ENCODE measurements around the gene DNM2.
"Not testable (repeated sequence)": the region's sequence is repeated elsewhere in the genome, so short reads cannot be mapped to it uniquely, and the experiment has no call there.

DNM2 gene

GRCh38 chr19:10831987-10832938, 114.4 kb downstream of the DNM2 start:
- Mint-ChIP-seq H3K4me1 (ENCODE audit: low read depth) (peaks cover 43% of the 10 kb centered on the region), H3K9me3 (peaks cover 6% of the 10 kb centered on the region), H3K27me3 (no peaks in the 10 kb centered on the region), H3K4me3 (no peak overlapping the region), H3K27ac (peak overlapping the region; percentile 20), H3K36me3 (ENCODE audit: low read depth) (peaks cover 94% of the 10 kb centered on the region)
- intact Hi-C loops (cut with micrococcal nuclease) = loop anchor here (10.0 kb wide), 1 partner anchor 117 kb away; the partner anchor contains the start of gene DNM2

GRCh38 chr19:10832939-10833296, 115.0 kb downstream of the DNM2 start:
- intact Hi-C loops (cut with micrococcal nuclease) = loop anchor here (10.0 kb wide), 1 partner anchor 118 kb away; the partner anchor contains the start of gene DNM2
- no peaks in the 10 kb centered on the region for H3K27me3 Mint-ChIP-seq
- H3K36me3 Mint-ChIP-seq (ENCODE audit: low read depth) = peaks cover 88% of the 10 kb centered on the region
- peaks cover 43% of the 10 kb centered on the region for H3K4me1 Mint-ChIP-seq (ENCODE audit: low read depth)
- H3K9me3 Mint-ChIP-seq = peaks cover 6% of the 10 kb centered on the region
- no peak overlapping the region for H3K4me3 Mint-ChIP-seq
- H3K27ac Mint-ChIP-seq = no peak overlapping the region

GRCh38 chr19:10835089-10835753, 117.3 kb downstream of the DNM2 start:
- intact Hi-C loops (cut with micrococcal nuclease) = loop anchor here (10.0 kb wide), 1 partner anchor 120 kb away; the partner anchor contains the start of gene DNM2
- Mint-ChIP-seq H3K27me3 (no peaks in the 10 kb centered on the region), H3K27ac (peak overlapping the region; percentile 100), H3K4me3 (peak overlapping the region; percentile 97), H3K36me3 (ENCODE audit: low read depth) (peaks cover 65% of the 10 kb centered on the region), H3K4me1 (ENCODE audit: low read depth) (peaks cover 34% of the 10 kb centered on the region), H3K9me3 (peaks cover 6% of the 10 kb centered on the region)

- H3K4me3 Mint-ChIP-seq = peak within 1 kb of the TSS; percentile 97
- H3K9me3 Mint-ChIP-seq = peaks cover 6% of the 10 kb centered on the region
- peaks cover 58% of the 10 kb centered on the region for H3K36me3 Mint-ChIP-seq (ENCODE audit: low read depth)
- H3K27me3 Mint-ChIP-seq = no peaks in the 10 kb centered on the region
- intact Hi-C loops (cut with micrococcal nuclease) = loop anchor here (10.0 kb wide), 1 partner anchor 121 kb away; the partner anchor contains the start of gene DNM2
- peaks cover 31% of the 10 kb centered on the region for H3K4me1 Mint-ChIP-seq (ENCODE audit: low read depth)
- peak within 1 kb of the TSS; percentile 100 for H3K27ac Mint-ChIP-seq
These were observed 118.0 kb downstream of the DNM2 start, which contains the start of gene TMED1 for GRCh38 chr19:10835754-10836478. TSS of gene TMED1 (minus strand) at chr19:10836212. CDS start at chr19:10836191, 21 bp downstream.

- H3K27me3 Mint-ChIP-seq = no peaks in the 10 kb centered on the region
- peaks cover 6% of the 10 kb centered on the region for H3K9me3 Mint-ChIP-seq
- H3K36me3 Mint-ChIP-seq (ENCODE audit: low read depth) = peaks cover 50% of the 10 kb centered on the region
- peaks cover 31% of the 10 kb centered on the region for H3K4me1 Mint-ChIP-seq (ENCODE audit: low read depth)
- intact Hi-C loops (cut with micrococcal nuclease) = loop anchor here (10.0 kb wide), 1 partner anchor 122 kb away; the partner anchor contains the start of gene DNM2
- H3K27ac Mint-ChIP-seq = peak overlapping the region; percentile 100
- peak overlapping the region; percentile 97 for H3K4me3 Mint-ChIP-seq
These were observed 118.8 kb downstream of the DNM2 start for GRCh38 chr19:10836479-10837330.

DNA sequence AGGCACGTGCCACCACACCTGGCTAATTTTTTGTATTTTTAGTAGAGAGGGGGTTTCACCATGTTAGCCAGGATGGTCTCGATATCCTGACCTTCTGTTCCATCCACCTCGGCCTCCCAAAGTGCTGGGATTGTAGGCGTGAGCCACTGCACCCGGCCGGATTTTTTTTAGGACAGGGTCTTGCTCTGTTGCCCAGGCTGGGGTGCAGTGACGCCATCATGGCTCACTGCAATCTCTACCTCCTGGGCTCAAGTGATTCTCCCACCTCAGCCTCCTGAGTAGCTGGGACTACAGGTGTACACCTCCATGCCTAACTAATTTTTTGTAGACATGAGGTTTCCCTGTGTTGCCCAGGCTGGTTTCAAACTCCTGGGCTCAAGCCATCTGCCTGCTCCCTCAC, 119.8 kb downstream of the DNM2 start:
- H3K27me3 Mint-ChIP-seq, H3K9me3 Mint-ChIP-seq, H3K27ac Mint-ChIP-seq, H3K4me3 Mint-ChIP-seq: not testable (repeated sequence)
- H3K36me3 Mint-ChIP-seq (ENCODE audit: low read depth) = peaks cover 40% of the 10 kb centered on the region
- peaks cover 26% of the 10 kb centered on the region for H3K4me1 Mint-ChIP-seq (ENCODE audit: low read depth)
- intact Hi-C loops (cut with micrococcal nuclease) = loop anchor here (10.0 kb wide), 1 partner anchor 123 kb away; the partner anchor contains the start of gene DNM2

DNA sequence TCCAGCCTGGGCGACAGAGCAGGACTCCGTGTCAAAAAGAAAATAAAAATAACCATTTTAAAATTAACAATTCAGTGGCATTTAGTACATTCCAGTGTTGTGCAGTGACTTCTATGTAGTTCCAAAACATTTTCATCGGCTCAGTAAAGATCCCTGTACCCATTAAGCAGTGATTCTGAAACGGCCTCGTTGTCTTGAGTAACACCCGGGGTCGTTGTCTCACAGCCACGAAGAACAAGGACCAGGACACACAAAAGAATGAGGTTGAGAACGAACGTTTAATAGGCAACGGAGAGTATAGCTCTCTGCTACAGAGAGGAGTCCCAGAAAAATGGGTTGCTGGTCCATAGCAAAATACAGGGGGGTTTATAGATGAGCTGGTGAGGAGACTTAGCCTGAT, 120.5 kb downstream of the DNM2 start:
- Mint-ChIP-seq H3K4me1 (ENCODE audit: low read depth) (peaks cover 26% of the 10 kb centered on the region), H3K9me3 (peaks cover 6% of the 10 kb centered on the region), H3K4me3 (no peak overlapping the region), H3K27ac (no peak overlapping the region), H3K36me3 (ENCODE audit: low read depth) (peaks cover 33% of the 10 kb centered on the region), H3K27me3 (no peaks in the 10 kb centered on the region)
- intact Hi-C loops (cut with micrococcal nuclease) = loop anchor here (10.0 kb wide), 1 partner anchor 124 kb away; the partner anchor contains the start of gene DNM2

- Mint-ChIP-seq H3K4me1 (ENCODE audit: low read depth) (peaks cover 26% of the 10 kb centered on the region), H3K4me3 (no peak overlapping the region), H3K36me3 (ENCODE audit: low read depth) (peaks cover 23% of the 10 kb centered on the region), H3K27me3 (no peaks in the 10 kb centered on the region), H3K9me3 (peaks cover 6% of the 10 kb centered on the region), H3K27ac (no peak overlapping the region)
- intact Hi-C loops (cut with micrococcal nuclease) = loop anchor here (10.0 kb wide), 1 partner anchor 125 kb away; the partner anchor contains the start of gene DNM2
These were observed 121.5 kb downstream of the DNM2 start for GRCh38 chr19:10839114-10840050.

DNA sequence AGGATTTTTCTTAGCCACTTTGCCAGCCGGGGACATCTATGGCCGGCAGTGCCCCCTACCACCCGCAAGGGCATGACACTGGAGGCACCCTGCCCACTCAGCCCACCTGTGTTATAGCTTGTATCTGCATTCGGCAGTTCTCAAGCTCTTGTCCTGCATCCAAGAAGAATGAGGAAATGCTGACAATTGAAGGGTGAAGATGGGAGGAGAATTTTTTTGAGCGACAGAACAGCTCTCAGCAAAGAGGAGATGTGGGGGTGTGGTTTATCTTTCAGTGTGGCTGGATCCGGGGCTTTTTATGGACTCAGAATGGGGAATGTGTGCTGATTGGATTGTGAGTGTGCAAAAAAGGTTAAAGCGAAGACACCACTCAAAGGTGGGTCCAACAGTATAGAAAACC, 124.9 kb downstream of the DNM2 start:
- Mint-ChIP-seq H3K27me3 (no peaks in the 10 kb centered on the region), H3K27ac (no peak overlapping the region), H3K36me3 (ENCODE audit: low read depth) (peaks cover 5% of the 10 kb centered on the region), H3K4me1 (ENCODE audit: low read depth) (peaks cover 4% of the 10 kb centered on the region), H3K4me3 (no peak overlapping the region), H3K9me3 (no peaks in the 10 kb centered on the region)
- intact Hi-C loops (cut with micrococcal nuclease) = no loop called here

DNA sequence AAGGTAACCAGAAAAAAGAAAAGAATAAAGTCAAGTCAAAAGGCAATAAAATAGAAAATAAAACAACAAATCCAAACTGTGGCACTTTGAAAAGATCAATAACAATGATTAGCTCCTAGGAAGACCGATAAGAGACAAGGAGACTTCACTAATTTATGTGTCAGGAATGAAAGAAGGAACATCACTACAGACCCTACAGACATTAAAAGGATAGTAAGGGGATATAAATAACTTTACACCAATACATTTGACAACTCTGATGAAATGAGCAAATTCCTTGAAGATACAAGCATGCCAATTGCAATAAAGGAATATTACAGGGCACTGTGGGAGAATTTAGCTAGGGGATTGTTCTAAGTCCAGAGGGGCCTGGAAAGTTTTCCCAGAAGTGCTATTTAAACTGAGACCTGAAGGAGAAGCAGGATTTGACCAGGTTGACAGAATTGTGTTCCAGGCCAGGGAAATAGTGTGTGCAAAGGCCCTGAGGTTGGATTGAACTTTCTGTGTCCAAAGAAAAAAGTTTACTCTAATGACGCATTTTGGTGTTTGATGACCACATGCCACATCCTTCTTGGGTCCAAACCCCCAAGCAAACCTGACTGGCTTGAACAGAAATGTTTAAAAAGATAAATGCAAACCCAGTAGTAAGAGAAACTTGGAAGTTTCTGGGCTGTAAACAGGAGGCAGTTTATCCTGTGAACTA, 128.8 kb downstream of the DNM2 start:
- peaks cover 17% of the 10 kb centered on the region for H3K36me3 Mint-ChIP-seq (ENCODE audit: low read depth)
- intact Hi-C loops (cut with micrococcal nuclease) = no loop called here
- H3K27ac Mint-ChIP-seq = no peak overlapping the region
- H3K4me1 Mint-ChIP-seq (ENCODE audit: low read depth) = peaks cover 35% of the 10 kb centered on the region
- no peak overlapping the region for H3K4me3 Mint-ChIP-seq
- H3K9me3 Mint-ChIP-seq = no peaks in the 10 kb centered on the region
- H3K27me3 Mint-ChIP-seq = no peaks in the 10 kb centered on the region

DNA sequence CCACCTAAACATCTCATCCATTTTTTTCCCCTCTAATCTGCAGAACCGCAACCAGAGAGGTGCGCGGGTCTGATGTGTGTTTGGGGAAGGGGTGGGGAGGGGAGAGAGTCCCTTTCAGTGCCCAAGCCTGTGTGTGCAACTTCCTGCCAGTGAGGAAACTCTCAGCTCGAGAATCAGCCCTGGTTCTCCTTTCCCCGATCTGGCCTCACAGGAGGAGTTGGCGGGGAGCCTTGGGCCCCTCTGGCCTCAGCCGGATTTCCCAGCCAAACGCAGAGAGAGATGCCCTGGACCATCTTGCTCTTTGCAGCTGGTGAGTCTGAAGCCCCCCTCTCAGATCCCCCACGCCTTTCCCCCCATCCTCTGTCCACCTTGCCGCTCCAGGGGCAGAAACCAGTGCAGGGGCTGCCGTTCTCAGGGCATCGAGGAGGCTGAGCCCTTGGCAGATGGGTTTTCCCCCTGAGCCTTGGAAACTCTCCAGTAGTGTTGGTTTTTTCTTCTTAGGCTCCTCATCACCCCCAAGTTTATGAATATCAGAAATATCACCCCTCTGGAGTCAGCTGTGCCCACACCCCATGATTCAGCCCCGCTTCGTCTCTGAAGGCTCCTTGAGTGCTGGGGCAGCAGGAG, 130.5 kb downstream of the DNM2 start, which contains the start of gene C19orf38:
TSS of gene C19orf38 (plus strand) at position 186 of the 627 bp plus-strand sequence. CDS start at position 280, 94 bp downstream.
- H3K4me3 Mint-ChIP-seq = peak within 1 kb of the TSS; percentile 78
- intact Hi-C loops (cut with micrococcal nuclease) = no loop called here
- H3K4me1 Mint-ChIP-seq (ENCODE audit: low read depth) = peaks cover 43% of the 10 kb centered on the region
- no peaks in the 10 kb centered on the region for H3K9me3 Mint-ChIP-seq
- H3K36me3 Mint-ChIP-seq (ENCODE audit: low read depth) = peaks cover 27% of the 10 kb centered on the region
- peak within 1 kb of the TSS; percentile 87 for H3K27ac Mint-ChIP-seq
- H3K27me3 Mint-ChIP-seq = no peaks in the 10 kb centered on the region
